HG03575 (cell line): ENCODE data around the gene PPM1H.
A peak's percentile ranks its signal among the peaks of the same experiment; 100 is the strongest.
"Not testable (repeated sequence)": the region's sequence is repeated elsewhere in the genome, so short reads cannot be mapped to it uniquely, and the experiment has no call there.

Source experiments
- ATAC-seq: cut with Tn5 transposase; IDR thresholded peaks from one replicate; pipeline ENCODE4 v1.9.1; 2021; ENCODE audit not compliant: unreplicated experiment, insufficient number of reproducible peaks, low FRiP score; ENCODE audit errors: extremely low read depth

PPM1H gene

DNA sequence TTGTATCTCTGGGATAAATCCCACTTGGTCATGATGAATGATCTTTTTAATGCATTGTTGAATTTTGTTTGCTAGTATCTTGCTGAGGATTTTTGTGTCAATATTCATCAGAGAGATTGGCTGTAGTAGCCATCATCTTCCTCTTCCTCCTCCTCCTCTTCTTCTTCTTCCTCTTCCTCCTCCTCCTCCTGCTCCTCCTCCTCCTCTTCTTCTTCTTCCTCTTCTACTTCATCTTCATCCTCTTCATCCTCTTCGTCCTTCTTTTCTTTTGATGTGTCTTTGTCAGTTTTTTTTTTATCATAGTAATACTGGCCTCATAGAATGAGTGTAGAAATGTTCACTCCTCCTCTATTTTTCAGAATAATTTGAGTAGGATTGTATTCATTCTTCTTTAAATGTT is 15.4 kb upstream of the PPM1H start:
- ATAC-seq = no peak

DNA sequence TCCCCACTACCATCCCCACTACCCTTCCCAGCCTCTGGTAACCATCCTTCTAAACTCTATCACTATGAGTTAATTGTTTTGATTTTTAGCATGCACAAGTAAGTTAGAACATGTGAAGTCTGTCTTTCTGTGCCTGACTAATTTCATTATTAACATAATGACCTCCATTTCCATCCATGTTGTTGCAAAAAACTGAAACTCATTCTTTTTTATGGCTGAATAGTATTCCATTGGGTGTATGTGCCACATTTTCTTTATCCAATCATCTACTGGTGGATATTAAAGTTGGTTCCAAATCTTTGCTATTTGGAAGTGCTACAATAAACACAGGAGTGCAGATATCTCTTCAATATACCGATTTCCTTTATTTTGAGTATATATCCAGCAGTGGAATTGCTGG is 13.2 kb upstream of the PPM1H start:
- no peak for ATAC-seq

DNA sequence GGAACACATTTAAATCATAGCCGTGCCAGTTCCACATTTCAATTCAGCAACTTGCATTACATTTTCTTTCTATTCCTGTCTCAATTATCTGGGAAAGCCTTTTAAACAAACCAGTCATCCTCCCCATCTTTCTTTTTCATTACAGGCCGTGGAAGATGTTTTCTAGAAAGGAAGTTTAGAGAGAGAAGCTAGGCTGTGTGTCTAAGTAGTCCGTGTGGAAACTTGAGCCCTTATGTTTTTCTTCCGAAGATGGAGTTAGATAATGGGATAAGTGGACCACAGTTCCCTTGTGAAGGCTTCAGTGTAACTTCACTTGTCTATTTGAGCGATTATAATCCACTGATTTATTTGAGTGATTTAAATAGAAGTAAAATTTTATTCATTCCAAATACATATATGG is 12.4 kb upstream of the PPM1H start:
- ATAC-seq = no peak

DNA sequence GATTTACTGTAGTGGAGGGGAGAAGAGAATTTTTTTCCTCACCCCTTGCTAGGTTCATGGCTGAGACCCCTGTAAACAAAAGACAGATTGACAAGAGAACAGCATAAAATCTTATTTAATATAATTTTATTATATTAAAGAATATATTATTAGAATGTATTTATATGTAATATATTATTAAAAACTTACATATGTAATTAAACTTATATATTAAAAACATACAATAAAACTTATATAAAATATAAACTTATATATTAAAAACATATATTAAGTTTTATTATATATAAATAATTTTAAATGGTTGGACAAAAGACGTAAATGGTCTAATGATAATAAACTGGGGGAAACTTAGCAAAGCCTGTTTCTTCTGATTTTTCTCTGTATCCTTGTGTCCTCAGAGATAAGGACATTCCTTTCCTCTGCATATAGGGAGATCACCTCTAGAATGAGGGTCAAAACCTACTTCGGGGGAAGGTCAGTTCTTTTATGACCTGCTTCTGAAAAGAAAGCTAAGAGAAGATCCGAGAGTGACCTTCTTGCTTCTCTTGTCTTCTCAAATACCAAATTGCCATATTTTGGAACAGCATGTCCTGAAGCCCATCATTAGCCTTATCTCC is 8.9 kb upstream of the PPM1H start:
- no peak for ATAC-seq

DNA sequence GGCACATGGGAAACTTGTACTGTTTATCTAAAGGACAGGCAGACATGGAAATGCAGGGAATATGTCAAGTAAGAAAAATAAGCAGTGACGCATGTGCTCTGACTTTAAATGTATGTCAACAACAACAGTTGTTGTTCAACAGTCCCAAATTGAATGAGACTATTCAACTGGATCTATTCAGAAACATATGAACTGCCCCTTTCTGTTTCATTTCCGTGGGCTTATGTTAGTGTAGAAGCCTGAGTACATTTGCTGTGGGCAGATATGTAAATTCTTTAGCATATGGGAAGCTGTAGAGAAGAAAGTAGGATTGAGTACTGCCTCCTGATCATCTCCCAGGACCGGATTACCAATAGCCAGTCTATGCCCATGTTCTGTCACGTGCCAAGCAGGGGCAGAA is 7.4 kb upstream of the PPM1H start:
- ATAC-seq = not testable (repeated sequence)

DNA sequence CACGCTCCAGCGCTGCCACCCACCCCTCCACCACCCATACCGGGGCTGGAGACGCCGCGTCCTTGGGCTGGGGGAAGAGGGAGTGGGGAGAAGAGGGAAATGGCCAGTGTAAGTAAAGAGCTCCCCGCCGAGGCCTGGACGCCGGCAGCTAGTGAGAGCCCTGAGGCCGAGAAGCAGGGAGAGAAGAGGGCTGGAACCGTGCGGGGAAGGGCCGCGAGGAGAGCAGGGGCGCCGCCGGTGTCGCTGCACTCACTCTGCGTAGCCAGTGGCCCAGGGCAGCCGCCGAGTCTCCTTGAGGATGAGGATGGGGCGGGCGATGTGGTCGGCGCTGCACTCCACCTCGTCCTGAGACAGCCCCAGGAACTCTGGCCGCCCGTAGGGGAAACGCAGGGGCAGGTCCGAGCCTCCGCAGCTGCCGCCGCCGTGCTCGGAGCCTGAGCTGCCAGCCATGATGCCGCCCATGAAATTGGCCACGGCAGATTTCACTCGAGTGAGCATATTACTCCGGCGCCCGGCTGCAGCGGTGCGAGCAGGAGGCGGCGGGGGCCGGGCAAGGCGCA is 631 bp downstream of the PPM1H start:
- peak; percentile 26 for ATAC-seq

DNA sequence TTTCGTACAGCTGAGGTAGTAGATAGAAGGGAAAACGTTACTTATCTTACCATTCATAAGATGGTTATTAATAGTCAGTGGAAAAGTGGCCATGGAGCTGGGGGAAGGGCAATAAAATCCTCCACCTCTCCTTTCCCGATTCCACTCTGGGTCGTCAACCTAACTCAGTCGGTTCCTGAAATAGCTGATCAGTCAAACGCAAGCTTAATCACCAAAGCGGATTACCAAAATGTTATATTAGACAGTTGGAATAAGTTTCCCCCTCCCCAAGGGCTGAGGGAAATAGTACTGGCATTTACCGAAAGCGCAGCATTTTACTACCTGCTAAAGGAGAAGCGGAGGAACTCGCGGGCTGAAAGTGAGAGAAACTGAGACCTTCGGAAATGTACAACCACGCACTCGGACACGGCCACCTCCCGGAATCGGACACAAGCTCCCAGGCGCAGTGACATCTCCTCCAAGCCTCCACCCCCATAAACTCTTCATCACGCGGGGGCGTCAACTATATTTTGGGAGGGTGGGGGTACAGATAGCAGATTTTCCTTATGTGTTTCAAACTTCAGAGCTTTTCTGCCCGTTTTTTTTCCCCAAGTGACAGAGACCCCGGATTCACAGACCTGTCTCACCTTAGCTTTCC is 1.2 kb downstream of the PPM1H start:
- ATAC-seq = no peak

DNA sequence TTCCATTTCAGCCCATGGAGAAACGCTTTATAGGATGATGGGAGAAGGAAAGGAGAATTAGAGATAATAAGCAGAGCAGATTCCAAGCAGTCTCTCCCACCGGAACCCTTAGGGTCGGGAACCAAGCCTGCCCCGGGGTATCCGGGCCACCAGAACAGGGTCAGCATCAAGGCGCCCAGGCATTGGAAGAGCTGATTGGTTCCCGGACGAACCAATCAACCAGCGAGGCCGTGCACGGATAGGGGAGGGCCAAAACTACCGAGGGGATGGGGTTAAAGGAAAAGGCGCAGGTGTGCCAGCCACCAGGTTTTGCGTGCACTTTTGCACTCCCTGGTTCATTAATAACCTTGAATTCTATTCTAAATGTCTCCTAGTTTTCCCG is 1.7 kb downstream of the PPM1H start:
- no peak for ATAC-seq

DNA sequence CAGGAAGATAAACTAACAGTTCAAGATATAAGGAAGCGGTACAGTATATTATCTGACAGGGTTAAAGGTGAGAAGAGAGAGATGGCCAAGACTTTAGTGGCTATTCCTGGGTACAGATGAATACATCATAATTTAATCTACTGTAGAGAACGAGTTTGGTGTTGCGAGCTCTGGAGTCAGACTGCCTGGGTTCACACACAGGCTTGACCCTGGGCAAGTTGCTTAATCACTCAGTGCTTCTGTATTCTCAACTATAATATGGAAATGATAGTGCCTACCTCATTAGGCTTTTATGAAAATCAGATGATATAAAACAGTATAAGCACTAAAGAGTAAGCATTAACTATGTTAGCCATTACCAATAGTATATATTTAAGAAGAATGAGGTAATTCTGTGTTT is 3.5 kb downstream of the PPM1H start:
- ATAC-seq = no peak

DNA sequence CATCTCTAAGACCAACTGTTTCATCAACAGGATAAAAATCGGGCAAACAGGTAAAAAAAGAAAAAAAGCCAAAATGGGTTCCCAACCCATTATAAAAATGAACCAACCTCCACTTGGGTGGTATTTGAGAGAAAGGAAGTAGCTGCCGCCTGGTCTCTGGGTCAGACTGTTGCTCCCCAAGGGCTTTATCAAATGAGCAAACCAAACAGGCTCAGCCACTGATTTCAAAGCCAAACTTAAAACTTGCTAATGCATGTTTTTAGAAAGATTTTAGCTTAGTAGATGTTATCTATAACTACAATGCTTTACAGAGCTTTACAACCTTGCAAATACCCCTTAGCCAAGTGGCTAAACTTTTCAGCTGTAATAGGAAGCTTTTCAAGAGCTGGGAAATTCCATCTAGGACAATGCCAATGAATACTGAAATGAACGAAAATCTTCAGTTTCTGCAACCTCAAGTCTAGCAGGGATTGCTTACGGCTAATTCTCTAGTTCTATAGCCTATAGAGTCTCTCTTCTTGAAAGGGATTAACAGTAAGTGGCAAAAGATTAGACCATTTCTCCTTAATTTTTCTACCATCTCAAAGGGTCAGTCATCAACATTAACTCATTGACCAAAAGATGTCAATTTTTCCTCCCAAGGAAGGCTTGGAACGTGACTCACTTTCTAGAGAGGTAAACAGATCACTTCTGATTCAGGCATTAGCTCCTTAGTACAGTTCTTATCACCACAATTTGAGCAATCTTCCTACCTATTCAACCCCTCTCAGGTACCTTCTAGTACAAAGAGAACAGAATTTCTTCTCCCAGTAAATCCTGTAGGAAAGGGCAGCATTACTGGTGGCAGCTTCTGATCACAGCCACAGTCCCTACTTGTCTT is 4.2 kb downstream of the PPM1H start:
- ATAC-seq = no peak

DNA sequence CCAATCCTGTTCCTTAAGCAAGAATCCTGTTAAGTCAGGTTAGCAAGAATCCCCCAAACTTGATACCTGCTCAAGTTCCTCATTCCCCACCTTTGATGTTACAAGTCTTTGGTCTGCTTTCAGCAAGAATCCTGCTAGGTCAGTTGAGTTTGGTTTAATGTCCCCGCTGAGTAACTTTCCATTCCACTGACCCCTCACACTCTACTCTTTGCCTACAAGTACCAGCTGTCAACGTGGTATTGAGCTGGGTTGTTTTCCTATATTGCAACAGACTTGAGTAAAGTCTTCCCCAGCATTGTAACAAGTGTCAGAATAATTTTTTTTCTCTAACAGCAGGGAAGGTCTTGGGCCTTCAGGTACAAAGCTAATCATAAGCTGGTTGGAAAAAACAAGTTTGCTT is 6.3 kb downstream of the PPM1H start:
- no peak for ATAC-seq

DNA sequence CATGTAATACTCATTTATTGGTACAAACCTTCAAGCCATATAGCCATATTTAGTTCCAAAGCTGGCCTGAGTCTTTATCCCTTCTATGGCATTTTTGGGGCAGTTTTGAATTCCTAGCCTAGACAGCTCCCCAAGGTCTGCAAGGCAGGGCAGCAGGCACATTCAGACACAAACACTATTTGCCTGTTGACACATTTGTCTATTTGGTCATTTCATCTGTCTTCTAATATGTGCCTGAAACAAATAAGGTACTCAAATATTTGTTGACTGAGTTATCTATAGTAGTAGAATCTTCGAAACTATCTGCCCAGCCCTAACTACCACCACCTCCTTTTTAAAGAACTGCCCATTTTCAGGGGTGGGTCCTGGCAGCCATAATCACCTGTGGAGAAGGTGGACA is 9.3 kb downstream of the PPM1H start:
- ATAC-seq = no peak

DNA sequence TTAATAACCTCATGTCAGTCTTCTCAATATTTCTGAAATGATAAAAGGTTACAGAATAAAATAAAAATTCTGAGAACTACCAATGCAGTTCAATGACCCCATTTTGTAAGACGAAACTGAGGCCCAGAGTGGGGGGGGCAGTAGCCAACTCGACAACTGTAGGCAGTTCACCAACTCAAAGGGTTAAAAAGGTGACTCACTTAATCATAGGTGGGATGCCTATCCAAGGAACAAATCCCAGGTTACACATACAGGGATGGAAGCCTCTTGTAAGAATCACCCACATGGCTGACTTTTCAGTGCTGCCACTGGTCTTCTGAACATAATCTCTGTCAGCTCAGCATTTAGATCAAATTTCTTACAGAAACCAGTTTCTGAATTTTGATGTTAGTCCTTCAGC is 10.9 kb downstream of the PPM1H start:
- ATAC-seq = no peak

DNA sequence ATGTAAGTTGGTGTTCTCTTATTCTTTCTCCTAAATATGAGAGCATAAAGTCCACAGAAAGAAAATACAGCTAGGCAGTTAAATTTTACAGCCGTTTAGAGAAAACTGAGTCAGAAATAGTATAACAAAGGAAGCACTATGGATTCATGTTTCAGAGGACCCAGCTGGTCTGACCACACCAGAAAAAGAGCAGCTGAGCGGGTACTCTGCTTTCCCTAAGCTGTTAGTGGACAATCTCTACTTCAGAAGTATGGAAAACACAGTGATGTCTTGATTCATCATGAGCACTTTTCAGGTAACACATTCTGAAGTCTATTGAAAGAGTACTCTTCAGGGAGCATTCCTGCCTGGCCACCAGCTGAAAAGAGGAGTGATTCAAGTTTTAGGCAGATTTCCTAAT is 12.4 kb downstream of the PPM1H start:
- no peak for ATAC-seq

DNA sequence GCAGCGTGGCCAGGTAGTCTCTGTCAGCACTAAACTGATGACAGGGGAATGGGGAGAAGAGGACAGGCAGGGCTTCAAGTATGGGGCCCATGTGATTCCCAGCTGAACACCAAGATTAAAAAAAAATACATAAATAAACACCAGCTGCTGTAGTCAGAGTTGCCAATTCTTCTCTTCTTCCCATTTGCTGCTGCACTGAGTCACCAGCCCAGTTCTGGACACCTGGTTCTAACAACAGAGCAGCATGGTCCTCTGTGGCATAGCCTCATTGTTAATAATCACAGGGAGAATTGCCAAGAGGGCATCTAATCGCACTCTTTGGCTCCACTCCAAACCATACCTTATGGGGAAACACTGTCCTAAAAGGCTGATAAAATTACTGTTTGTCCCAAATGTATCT is 15.1 kb downstream of the PPM1H start:
- ATAC-seq = no peak

DNA sequence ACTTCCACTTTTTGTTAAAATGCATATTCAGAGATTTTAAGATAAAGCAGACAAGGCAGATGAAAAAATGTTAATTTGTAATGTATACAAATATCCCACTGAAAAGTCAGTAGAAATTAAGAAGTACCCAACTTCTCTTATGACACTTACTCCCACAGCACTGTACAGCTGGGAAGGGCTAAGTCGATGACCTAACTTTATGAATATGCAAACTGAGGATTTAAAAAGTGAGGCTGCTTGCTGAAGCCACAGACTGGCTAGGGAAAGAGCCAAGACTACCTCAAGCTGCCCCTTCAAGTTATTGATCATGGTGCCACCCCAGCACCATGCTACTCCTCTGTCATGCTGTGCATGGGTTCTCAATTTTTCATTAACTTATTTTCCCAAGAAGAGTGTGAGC is 17.0 kb downstream of the PPM1H start:
- ATAC-seq = no peak

DNA sequence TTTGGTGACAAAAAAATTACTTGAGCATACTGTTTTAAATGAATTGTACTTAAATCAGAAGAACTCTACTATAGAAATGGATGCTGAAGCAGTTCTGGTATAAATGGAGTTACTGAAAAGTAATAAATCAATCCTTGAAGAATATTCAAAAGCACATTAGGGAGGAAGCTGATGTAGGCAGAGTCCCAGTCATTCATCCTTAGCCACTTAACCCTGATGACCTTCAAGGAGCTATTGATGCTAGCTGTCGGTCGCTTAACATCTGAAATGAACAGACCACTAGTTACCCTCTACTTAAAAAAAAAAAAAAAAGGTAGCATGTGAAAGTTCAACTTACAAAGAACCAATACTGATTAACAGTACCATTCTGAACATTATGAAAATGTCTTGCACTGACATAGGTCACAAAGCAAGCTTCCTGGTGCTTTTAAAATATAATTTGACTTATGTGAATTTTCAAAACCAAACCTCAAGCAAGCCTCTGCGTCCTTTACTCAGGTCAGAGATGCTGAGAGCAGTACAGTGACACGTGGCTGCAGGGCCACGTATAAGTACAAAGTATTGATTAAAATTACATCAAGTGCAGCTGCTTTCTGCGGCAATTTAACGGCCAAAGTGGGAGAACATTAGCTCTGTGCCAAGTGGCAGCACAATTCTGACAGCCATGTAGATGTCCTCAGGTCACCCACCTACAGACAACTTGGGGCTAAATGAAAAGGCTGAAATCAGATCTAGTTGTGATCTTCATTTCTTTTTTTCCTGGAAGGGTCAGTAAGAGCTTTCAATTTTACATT is 18.1 kb downstream of the PPM1H start:
- no peak for ATAC-seq

DNA sequence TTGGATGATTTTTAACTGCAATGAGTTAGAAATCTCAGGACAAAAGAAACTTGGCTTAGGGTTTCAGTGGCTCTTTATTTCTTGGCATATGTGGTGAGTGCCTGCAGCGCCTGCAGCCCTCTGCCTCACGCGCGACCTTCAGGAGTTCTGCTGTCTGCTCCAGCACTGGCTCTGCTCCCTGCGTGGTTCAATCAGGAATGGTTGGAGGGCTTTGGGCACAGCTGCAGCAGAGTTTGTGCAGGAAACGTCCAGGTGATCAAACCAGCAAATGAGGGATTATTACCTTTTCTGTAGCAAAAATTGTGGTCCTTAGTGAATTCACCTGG is 19.8 kb downstream of the PPM1H start:
- ATAC-seq = no peak

DNA sequence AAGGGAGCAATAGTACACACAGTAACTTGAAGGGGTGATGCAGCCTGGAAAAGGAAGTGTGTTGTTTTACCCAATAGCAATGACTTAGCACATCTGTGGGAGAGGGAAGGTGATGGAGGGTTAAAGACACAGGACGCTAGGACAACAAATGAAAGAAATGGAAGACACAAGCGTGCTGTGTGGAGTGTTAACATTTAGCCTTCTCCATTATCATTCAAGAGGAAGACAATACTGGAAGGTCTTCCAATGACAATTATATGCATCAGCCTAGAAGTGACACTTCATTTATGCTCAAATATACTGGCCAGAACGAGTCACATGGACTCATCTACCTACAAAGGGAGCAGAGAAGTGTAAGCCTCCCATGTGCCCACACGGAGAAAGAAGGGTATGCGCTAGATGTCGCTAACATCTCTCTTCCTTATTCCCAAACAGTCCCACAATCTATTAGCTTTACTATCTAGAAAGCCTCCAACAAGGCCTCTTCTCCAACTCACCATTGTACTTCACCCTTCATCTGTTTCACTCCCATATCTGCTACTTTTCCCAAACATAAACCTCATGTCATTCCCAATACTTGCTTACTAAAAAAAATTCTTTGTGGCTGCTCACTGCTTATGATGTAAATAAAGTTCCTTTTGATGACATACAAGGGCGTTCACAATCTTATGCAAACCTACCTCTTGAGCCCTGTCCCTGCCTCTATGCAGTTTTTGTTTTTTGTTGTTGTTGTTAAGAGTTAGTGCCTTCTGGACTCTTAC is 20.3 kb downstream of the PPM1H start:
- no peak for ATAC-seq
